A673 (cell line): ENCODE measurements around the gene MCF2L2. TPM values are rescaled to one million over a fixed set of nuclear protein-coding genes. Genes with fewer than 3 reads are reported as not detected.
"Not testable (repeated sequence)": the region's sequence is repeated elsewhere in the genome, so short reads cannot be mapped to it uniquely, and the experiment has no call there.

Experiments
- BruUV-seq: library from RNA; stranded (reverse); fragments of 400-500 nt; replicated peaks from 2 replicates; lab custom pipeline; 2021; lab: Mats Ljungman, UMichigan
- CTCF ChIA-PET: fragments of 300-600 bp; sonication (Branson Sonifier 250); formaldehyde crosslinking; loops from one replicate; lab custom pipeline; 2022; ENCODE audit warnings: antibody characterized with exemption; lab: Charles Lee
- POLR2A ChIA-PET: fragments of 300-600 bp; sonication (Branson Sonifier 250); formaldehyde crosslinking; loops from one replicate; lab custom pipeline; 2022; ENCODE audit warnings: antibody characterized with exemption; ENCODE audit not compliant: low non-redundant PET; lab: Charles Lee
- DNase-seq: peaks from one replicate; pipeline ENCODE4 v3.0.0-alpha.2; 2015; ENCODE audit warnings: low spot score
- H3K27ac ChIP-seq: fragments of 200-600 bp; sonication (generic); 2 replicates; pipeline ENCODE4 v1.5.1; 2016; ENCODE audit warnings: mixed run types, low read depth, mild to moderate bottlenecking, mixed read lengths, antibody characterized with exemption, low read length; ENCODE audit not compliant: poor library complexity, severe bottlenecking
- H3K27me3 ChIP-seq: fragments of 200-600 bp; sonication (generic); replicated peaks from 2 replicates; pipeline ENCODE4 v1.6.1; 2017; ENCODE audit warnings: mixed run types, low read depth, mild to moderate bottlenecking, mixed read lengths, antibody characterized with exemption, low read length; ENCODE audit not compliant: insufficient read depth, poor library complexity
- H3K36me3 ChIP-seq: fragments of 200-600 bp; sonication (generic); 2 replicates; pipeline ENCODE4 v1.6.1; 2016; ENCODE audit warnings: mixed run types, mild to moderate bottlenecking, mixed read lengths, antibody characterized with exemption, low read length; ENCODE audit not compliant: insufficient read depth, poor library complexity, severe bottlenecking
- H3K4me1 ChIP-seq: fragments of 200-600 bp; sonication (generic); 2 replicates; pipeline ENCODE4 v1.6.1; 2017; ENCODE audit warnings: mixed run types, mild to moderate bottlenecking, mixed read lengths, antibody characterized with exemption, low read length; ENCODE audit not compliant: insufficient read depth, poor library complexity, severe bottlenecking
- H3K4me3 ChIP-seq: fragments of 200-600 bp; sonication (generic); 2 replicates; pipeline ENCODE4 v1.5.1; 2016; ENCODE audit warnings: low read depth, mixed run types, mild to moderate bottlenecking, mixed read lengths, low read length; ENCODE audit not compliant: poor library complexity, severe bottlenecking
- H3K9me3 ChIP-seq: fragments of 200-600 bp; sonication (generic); 2 replicates; pipeline ENCODE4 v1.6.1; 2016; ENCODE audit warnings: mixed run types, low read depth, mild to moderate bottlenecking, mixed read lengths, antibody characterized with exemption, low read length; ENCODE audit not compliant: poor library complexity, severe bottlenecking
- EZH2 ChIP-seq: fragments of 200-600 bp; sonication (generic); IDR thresholded peaks from 2 replicates; pipeline ENCODE4 v1.6.1; 2017; ENCODE audit warnings: borderline replicate concordance, low read depth, mild to moderate bottlenecking, mixed read lengths, antibody characterized with exemption, low read length; ENCODE audit not compliant: poor library complexity, severe bottlenecking
- intact Hi-C: fragments of 100-400 bp; cut with micrococcal nuclease; formaldehyde crosslinking; loops from one replicate; pipeline ENCODE4 v1.10.0; 2022; ENCODE audit not compliant: unreplicated experiment
- total RNA-seq: library from RNA; stranded (reverse); gene quantifications from 2 replicates; pipeline ENCODE4 v1.2.3, GENCODE V29; 2021
- TF ChIP-seq, protein P1 (sequence below): fragments of 300-800, 200-600 bp; sonication (generic); conservative IDR thresholded peaks from 2 replicates; pipeline ENCODE4 v1.5.1; 2017; ENCODE audit warnings: low read depth, mild to moderate bottlenecking, antibody characterized with exemption, low read length, moderate library complexity, mixed read lengths

The MCF2L2 gene
- total RNA-seq, 1 experiment from 2014 or later = not detected

DNA sequence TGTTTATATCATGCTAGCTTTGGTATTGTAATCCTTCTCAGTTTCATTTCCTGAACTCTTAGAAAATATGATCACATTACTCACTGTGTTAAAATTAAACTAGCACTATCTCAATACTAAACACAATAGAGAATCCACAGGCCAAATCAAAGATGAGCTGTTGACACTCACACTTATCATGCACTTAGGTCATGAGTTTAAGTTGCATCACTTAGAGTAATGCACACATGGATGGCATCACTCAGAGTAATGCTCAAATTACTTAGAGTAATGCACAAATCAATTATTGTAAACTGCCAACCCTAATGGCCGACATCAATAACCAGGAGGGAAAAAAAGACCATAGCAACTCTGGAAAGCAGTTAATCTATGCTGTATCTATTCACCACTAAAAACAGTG is 40.0 kb upstream of the MCF2L2 start:
- POLR2A ChIA-PET = no interaction called here
- Histone ChIP-seq H3K9me3 (no peaks in the 10 kb centered on the region), H3K27me3 (no peaks in the 10 kb centered on the region), H3K4me1 (no peaks in the 10 kb centered on the region), H3K4me3 (no peak overlapping the region), H3K27ac (no peak overlapping the region), H3K36me3 (no peaks in the 10 kb centered on the region)
- intact Hi-C loops = loop anchor here (2.0 kb wide), 1 partner anchor 298 kb away; no protein-coding TSS in a partner anchor
- DNase-seq = no peak
- CTCF ChIA-PET = no interaction called here
- TF ChIP-seq EZH2 = no peak
- TF ChIP-seq, protein P1, sequence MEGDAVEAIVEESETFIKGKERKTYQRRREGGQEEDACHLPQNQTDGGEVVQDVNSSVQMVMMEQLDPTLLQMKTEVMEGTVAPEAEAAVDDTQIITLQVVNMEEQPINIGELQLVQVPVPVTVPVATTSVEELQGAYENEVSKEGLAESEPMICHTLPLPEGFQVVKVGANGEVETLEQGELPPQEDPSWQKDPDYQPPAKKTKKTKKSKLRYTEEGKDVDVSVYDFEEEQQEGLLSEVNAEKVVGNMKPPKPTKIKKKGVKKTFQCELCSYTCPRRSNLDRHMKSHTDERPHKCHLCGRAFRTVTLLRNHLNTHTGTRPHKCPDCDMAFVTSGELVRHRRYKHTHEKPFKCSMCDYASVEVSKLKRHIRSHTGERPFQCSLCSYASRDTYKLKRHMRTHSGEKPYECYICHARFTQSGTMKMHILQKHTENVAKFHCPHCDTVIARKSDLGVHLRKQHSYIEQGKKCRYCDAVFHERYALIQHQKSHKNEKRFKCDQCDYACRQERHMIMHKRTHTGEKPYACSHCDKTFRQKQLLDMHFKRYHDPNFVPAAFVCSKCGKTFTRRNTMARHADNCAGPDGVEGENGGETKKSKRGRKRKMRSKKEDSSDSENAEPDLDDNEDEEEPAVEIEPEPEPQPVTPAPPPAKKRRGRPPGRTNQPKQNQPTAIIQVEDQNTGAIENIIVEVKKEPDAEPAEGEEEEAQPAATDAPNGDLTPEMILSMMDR = no peak
- no TSS peak for BruUV-seq

DNA sequence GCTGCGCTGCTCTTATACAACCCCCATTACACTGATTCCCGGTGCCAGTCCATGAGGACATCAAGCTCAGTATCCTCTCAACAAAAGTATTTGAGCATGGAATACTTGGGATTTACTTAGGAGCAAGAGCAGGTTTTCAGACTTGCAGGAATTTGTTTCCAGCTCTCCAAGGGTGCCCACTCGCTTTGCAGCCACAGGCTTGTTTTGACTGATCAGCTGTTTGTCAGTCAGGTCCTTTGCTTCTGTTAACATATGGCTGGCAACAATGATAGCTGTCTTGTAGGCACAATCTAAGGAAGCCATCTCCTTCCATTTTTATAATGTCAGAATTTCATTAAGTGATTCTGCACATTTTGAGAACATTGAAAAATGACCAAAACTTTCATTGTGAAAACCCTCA is 38.2 kb upstream of the MCF2L2 start:
- ChIA-PET CTCF (no interaction called here), POLR2A (no interaction called here)

DNA sequence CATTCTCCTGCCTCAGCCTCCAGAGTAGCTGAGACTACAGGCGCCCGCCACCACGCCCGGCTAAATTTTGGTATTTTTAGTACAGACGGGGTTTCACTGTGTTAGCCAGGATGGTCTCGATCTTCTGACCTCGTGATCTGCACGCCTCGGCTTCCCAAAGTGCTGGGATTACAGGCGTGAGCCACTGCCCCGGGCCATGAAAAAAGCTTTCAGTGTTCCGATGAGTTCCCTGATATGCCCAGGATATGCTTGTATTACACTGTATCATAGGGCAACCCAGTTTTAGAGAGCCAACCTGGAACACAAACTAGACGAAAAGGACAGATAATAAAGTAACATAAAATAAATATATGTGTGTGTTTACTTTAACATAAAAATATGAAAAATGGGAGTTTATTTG is 37.3 kb upstream of the MCF2L2 start:
- intact Hi-C loops, H3K27me3 ChIP-seq, H3K4me3 ChIP-seq, CTCF ChIA-PET, H3K4me1 ChIP-seq, H3K27ac ChIP-seq, DNase-seq, H3K9me3 ChIP-seq, POLR2A ChIA-PET, BruUV-seq, H3K36me3 ChIP-seq: not testable (repeated sequence)

More for the DNA sequence above, 38.2 kb upstream of the MCF2L2 start:
- DNase-seq = no peak
- Histone ChIP-seq H3K27ac (no peak overlapping the region), H3K4me1 (no peaks in the 10 kb centered on the region), H3K27me3 (no peaks in the 10 kb centered on the region), H3K36me3 (no peaks in the 10 kb centered on the region), H3K9me3 (no peaks in the 10 kb centered on the region), H3K4me3 (no peak overlapping the region)
- intact Hi-C loops = no loop called here
- BruUV-seq = no TSS peak
- no peak for TF ChIP-seq EZH2
- TF ChIP-seq, protein P1 = no peak

- DNase-seq = no peak
- Histone ChIP-seq H3K27me3 (no peaks in the 10 kb centered on the region), H3K36me3 (no peaks in the 10 kb centered on the region), H3K9me3 (no peaks in the 10 kb centered on the region), H3K4me1 (no peaks in the 10 kb centered on the region), H3K4me3 (no peak overlapping the region), H3K27ac (no peak overlapping the region)
- TF ChIP-seq EZH2 = no peak
- TF ChIP-seq, protein P1 = no peak
- intact Hi-C loops = no loop called here
- CTCF ChIA-PET = no interaction called here
- no TSS peak for BruUV-seq
- POLR2A ChIA-PET = no interaction called here
Measured at GRCh38 chr3:183464480-183464879, 36.1 kb upstream of the MCF2L2 start.
